HepG2 (cell line): ENCODE results near the gene SEM1. TPM values are rescaled to one million over a fixed set of nuclear protein-coding genes. Genes with fewer than 3 reads are reported as not detected.

Experiments used
- BRCA1 ChIP-seq: sonication (generic); formaldehyde crosslinking; IDR thresholded peaks from 2 replicates; pipeline ENCODE4 v1.4.0; 2020; ENCODE audit warnings: missing genetic modification reagents
- CHD2 ChIP-seq: IDR thresholded peaks from 2 replicates; pipeline ENCODE4 v1.6.1; 2011; ENCODE audit warnings: low read depth, low read length, improper control_type of control experiment
- KLF6 ChIP-seq: IDR thresholded peaks from 2 replicates; pipeline ENCODE4 v1.8.0; 2016; ENCODE audit warnings: missing biosample characterization, missing genetic modification reagents
- MEIS1 ChIP-seq: sonication (generic); formaldehyde crosslinking; IDR thresholded peaks from 2 replicates; pipeline ENCODE4 v1.9.0; 2021; ENCODE audit warnings: mild to moderate bottlenecking, missing genetic modification reagents, moderate library complexity, borderline replicate concordance
- NCOA5 ChIP-seq: sonication (generic); formaldehyde crosslinking; IDR thresholded peaks from 2 replicates; pipeline ENCODE4 v1.4.0; 2020; ENCODE audit warnings: missing genetic modification reagents
- NR1H2 ChIP-seq: sonication (generic); formaldehyde crosslinking; IDR thresholded peaks from 2 replicates; pipeline ENCODE4 v1.8.1; 2022; ENCODE audit warnings: low read depth, missing genetic modification reagents, borderline replicate concordance
- PAF1 ChIP-seq: IDR thresholded peaks from 2 replicates; pipeline ENCODE4 v1.6.1; 2016; ENCODE audit warnings: missing genetic modification reagents, missing compliant biosample characterization
- PBX2 ChIP-seq: IDR thresholded peaks from 2 replicates; pipeline ENCODE4 v1.6.1; 2016; ENCODE audit warnings: control low read depth
- SP1 ChIP-seq, 2 experiments: fragments of 450-650 bp in 1 of 2; sonication (generic) in 1 of 2; formaldehyde crosslinking in 1 of 2; IDR thresholded peaks; 2 replicates each; pipeline versions ENCODE4 v1.4.0 to v1.6.1; 2016 to 2020; ENCODE audit warnings: missing genetic modification reagents in 1 of 2
- SP140L ChIP-seq: sonication (generic); formaldehyde crosslinking; IDR thresholded peaks from 2 replicates; pipeline ENCODE4 v1.4.0; 2020; ENCODE audit warnings: missing genetic modification reagents, borderline replicate concordance
- SUZ12 ChIP-seq: fragments of 150-350 bp; IDR thresholded peaks from 2 replicates; pipeline ENCODE4 v1.6.1; 2014; ENCODE audit warnings: low read depth, low read length
- ZFAT ChIP-seq: sonication (generic); formaldehyde crosslinking; conservative IDR thresholded peaks from 2 replicates; pipeline ENCODE4 v1.8.1; 2023; ENCODE audit warnings: missing genetic modification reagents, inconsistent platforms
- ZNF10 ChIP-seq: sonication (generic); formaldehyde crosslinking; IDR thresholded peaks from 2 replicates; pipeline ENCODE4 v1.4.0; 2020; ENCODE audit warnings: mild to moderate bottlenecking, low read depth, missing genetic modification reagents, borderline replicate concordance
- ZNF34 ChIP-seq: sonication (generic); formaldehyde crosslinking; IDR thresholded peaks from 2 replicates; pipeline ENCODE4 v1.4.0; 2020; ENCODE audit warnings: mild to moderate bottlenecking, missing genetic modification reagents, borderline replicate concordance
- ZNF503 ChIP-seq: sonication (generic); formaldehyde crosslinking; IDR thresholded peaks from 2 replicates; pipeline ENCODE4 v1.4.0; 2020; ENCODE audit warnings: missing genetic modification reagents
- ZNF556 ChIP-seq: sonication (generic); formaldehyde crosslinking; IDR thresholded peaks from 2 replicates; pipeline ENCODE4 v1.4.0; 2020; ENCODE audit warnings: mild to moderate bottlenecking, missing genetic modification reagents, borderline replicate concordance
- ZNF687 ChIP-seq: sonication (generic); formaldehyde crosslinking; IDR thresholded peaks from 2 replicates; pipeline ENCODE4 v1.5.1; 2020; ENCODE audit warnings: mild to moderate bottlenecking, missing genetic modification reagents, moderate library complexity
- ZNF710 ChIP-seq: sonication (generic); formaldehyde crosslinking; IDR thresholded peaks from 2 replicates; pipeline ENCODE4 v1.5.0; 2020; ENCODE audit warnings: mild to moderate bottlenecking, missing genetic modification reagents, borderline replicate concordance
- ZNF782 ChIP-seq: sonication (generic); formaldehyde crosslinking; IDR thresholded peaks from 2 replicates; pipeline ENCODE4 v1.4.0; 2020; ENCODE audit warnings: missing genetic modification reagents, mild to moderate bottlenecking, borderline replicate concordance
- ZNF839 ChIP-seq: sonication (generic); formaldehyde crosslinking; IDR thresholded peaks from 2 replicates; pipeline ENCODE4 v1.4.0; 2020; ENCODE audit warnings: missing genetic modification reagents, mild to moderate bottlenecking, borderline replicate concordance
- ZZZ3 ChIP-seq: sonication (generic); formaldehyde crosslinking; IDR thresholded peaks from 2 replicates; pipeline ENCODE4 v1.4.0; 2020; ENCODE audit warnings: missing genetic modification reagents, mild to moderate bottlenecking, borderline replicate concordance
- polyA plus RNA-seq, 8 experiments: library from polyadenylated mRNA; depleted of rRNA in 3 of 8; stranded (reverse) in 7 of 8; unstranded in 1 of 8; fragments of >200 nt; fragmentation: Illumina TruSeq in 4 of 8; extraction: Trizol in 4 of 8; gene quantifications; 2 replicates each; pipeline versions ENCODE4 v1.2.1 to v1.2.3, GENCODE V29; 2011 to 2016; ENCODE audit warnings: low read depth in 4 of 8, missing spikeins in 1 of 8, mixed read lengths in 1 of 8; ENCODE audit not compliant: insufficient read depth in 1 of 8
- total RNA-seq, 5 experiments: library from RNA; depleted of rRNA; stranded (reverse); fragments of >200 nt; fragmentation: Illumina TruSeq; extraction: Trizol; gene quantifications; 2 replicates each; pipeline ENCODE4 v1.2.3, GENCODE V29; 2016; ENCODE audit warnings: low read depth in 1 of 5

The SEM1 gene
- total and polyA plus RNA-seq, 2 of the 13 experiments (the other 11 are each of a cell fraction or from before 2014, with no cell fraction given), result 40.7 to 174 TPM

GRCh38 chr7:96699219-96699871 lies 10.3 kb downstream of the SEM1 start (continued):
- TF ChIP-seq ZNF503 (CRISPR knock-in tag) (0 out of 2 replicates have a peak, but pooled peaks have one; percentile 22), NCOA5 (no peak), ZNF556 (CRISPR knock-in tag) (no peak), ZFAT (CRISPR knock-in tag) (no peak), SP1 (IDR thresholded peaks at IDR 0.05) (no peak), SP1 (CRISPR knock-in tag; IDR thresholded peaks at IDR 0.05) (no peak), SUZ12 (no peak), ZNF34 (CRISPR knock-in tag) (no peak), SP140L (CRISPR knock-in tag) (no peak), KLF6 (CRISPR knock-in tag) (no peak), MEIS1 (no peak), ZNF10 (CRISPR knock-in tag) (no peak), NR1H2 (CRISPR knock-in tag) (no peak), ZNF839 (CRISPR knock-in tag) (no peak), ZNF687 (CRISPR knock-in tag) (no peak), PBX2 (CRISPR knock-in tag) (no peak), CHD2 (no peak), ZNF710 (no peak), ZNF782 (no peak), ZZZ3 (CRISPR knock-in tag) (no peak), PAF1 (no peak), BRCA1 (no peak)
